WTC11 (cell line): Measurements from ENCODE around the gene FAM89A.

ENCODE experiments used
- CTCF ChIP-seq: fragments of 200-600 bp; IDR thresholded peaks from 2 replicates; pipeline ENCODE4 v1.8.0; 2022; ENCODE audit warnings: antibody characterized with exemption
- E2F4 ChIP-seq: sonication (generic); formaldehyde crosslinking; IDR thresholded peaks from 2 replicates; pipeline ENCODE4 v1.8.1; 2022; ENCODE audit warnings: low read depth, mild to moderate bottlenecking, moderate library complexity, missing genetic modification reagents, borderline replicate concordance
- FOXP1 ChIP-seq: sonication (generic); formaldehyde crosslinking; IDR thresholded peaks from 2 replicates; pipeline ENCODE4 v1.8.0; 2022; ENCODE audit warnings: missing genetic modification reagents, mild to moderate bottlenecking, moderate library complexity, borderline replicate concordance
- MYBL2 ChIP-seq: sonication (generic); formaldehyde crosslinking; IDR thresholded peaks from 2 replicates; pipeline ENCODE4 v1.8.1; 2023; ENCODE audit warnings: mild to moderate bottlenecking, moderate library complexity, missing genetic modification reagents
- USF2 ChIP-seq: sonication (generic); formaldehyde crosslinking; IDR thresholded peaks from 2 replicates; pipeline ENCODE4 v1.8.1; 2023; ENCODE audit warnings: mild to moderate bottlenecking, missing genetic modification reagents, moderate library complexity

- TF ChIP-seq USF2 (CRISPR knock-in tag) (no peak), CTCF (no peak), E2F4 (CRISPR knock-in tag) (no peak), MYBL2 (CRISPR knock-in tag) (no peak), FOXP1 (no peak)
Measured at GRCh38 chr1:231057410-231057809, 17.4 kb upstream of the FAM89A start.
